WTC11 (cell line): ENCODE results near the gene ELFN2. TPM values are rescaled to one million over a fixed set of nuclear protein-coding genes. Genes with fewer than 3 reads are reported as not detected.

Experiments
- ATAC-seq: fragments of 200-7000 bp; cut with Tn5 transposase; 2 replicates; pipeline ENCODE4 v1.10.0; 2021; ENCODE audit warnings: mild to moderate bottlenecking, moderate library complexity
- CTCF ChIA-PET: fragments of 300-600 bp; sonication (Branson Sonifier 250); formaldehyde crosslinking; loops from one replicate; lab custom pipeline; 2021; ENCODE audit warnings: antibody characterized with exemption; lab: Charles Lee
- POLR2A ChIA-PET: fragments of 350-600 bp; sonication (Branson Sonifier 250); formaldehyde crosslinking; loops from one replicate; lab custom pipeline; 2021; ENCODE audit warnings: antibody characterized with exemption; lab: Charles Lee
- DNase-seq: peaks from one replicate; pipeline ENCODE4 v3.0.0; 2021; ENCODE audit warnings: low spot score
- H3K27ac Mint-ChIP-seq: 2 replicates; pipeline ENCODE4 v1.8.0; 2021; ENCODE audit warnings: mixed read lengths
- H3K27me3 Mint-ChIP-seq: 2 replicates; pipeline ENCODE4 v1.8.0; 2021; ENCODE audit warnings: low read depth, mild to moderate bottlenecking, moderate library complexity, mixed read lengths
- H3K36me3 Mint-ChIP-seq: 2 replicates; pipeline ENCODE4 v1.8.0; 2021; ENCODE audit warnings: mixed read lengths
- H3K4me1 Mint-ChIP-seq: 2 replicates; pipeline ENCODE4 v1.8.0; 2022; ENCODE audit warnings: mixed read lengths
- H3K4me3 Mint-ChIP-seq: 2 replicates; pipeline ENCODE4 v1.8.0; 2021; ENCODE audit warnings: mild to moderate bottlenecking, moderate library complexity, mixed read lengths
- H3K9me3 Mint-ChIP-seq: 2 replicates; pipeline ENCODE4 v1.8.0; 2021; ENCODE audit warnings: mixed read lengths
- CREB1 ChIP-seq: sonication (generic); formaldehyde crosslinking; IDR thresholded peaks from 2 replicates; pipeline ENCODE4 v1.8.0; 2023; ENCODE audit warnings: mild to moderate bottlenecking, missing genetic modification reagents
- E2F1 ChIP-seq: sonication (generic); formaldehyde crosslinking; IDR thresholded peaks from 2 replicates; pipeline ENCODE4 v1.8.0; 2022; ENCODE audit warnings: mild to moderate bottlenecking, missing genetic modification reagents
- ELF4 ChIP-seq: sonication (generic); formaldehyde crosslinking; IDR thresholded peaks from 2 replicates; pipeline ENCODE4 v1.8.1; 2022; ENCODE audit warnings: low read depth, mild to moderate bottlenecking, moderate library complexity, missing genetic modification reagents
- ESRRA ChIP-seq: sonication (generic); formaldehyde crosslinking; IDR thresholded peaks from 2 replicates; pipeline ENCODE4 v1.8.1; 2022; ENCODE audit warnings: mild to moderate bottlenecking, missing genetic modification reagents, borderline replicate concordance
- GTF2I ChIP-seq: fragments of 250-450 bp; sonication (Bioruptor Pico); conservative IDR thresholded peaks from 2 replicates; pipeline ENCODE4 v1.4.0; 2021; ENCODE audit warnings: mild to moderate bottlenecking
- MYBL2 ChIP-seq: sonication (generic); formaldehyde crosslinking; IDR thresholded peaks from 2 replicates; pipeline ENCODE4 v1.8.1; 2023; ENCODE audit warnings: mild to moderate bottlenecking, moderate library complexity, missing genetic modification reagents
- NR3C1 ChIP-seq: sonication (generic); formaldehyde crosslinking; conservative IDR thresholded peaks from 2 replicates; pipeline ENCODE4 v1.8.1; 2023; ENCODE audit warnings: low read depth, mild to moderate bottlenecking, missing genetic modification reagents
- OVOL2 ChIP-seq: fragments of 250-450 bp; sonication (Bioruptor Pico); IDR thresholded peaks from 2 replicates; pipeline ENCODE4 v1.9.0; 2021; ENCODE audit warnings: mild to moderate bottlenecking, borderline replicate concordance
- PRDM15 ChIP-seq: sonication (generic); formaldehyde crosslinking; IDR thresholded peaks from 2 replicates; pipeline ENCODE4 v1.8.0; 2022; ENCODE audit warnings: missing genetic modification reagents
- RORB ChIP-seq: fragments of 250-450 bp; sonication (Bioruptor Pico); IDR thresholded peaks from 2 replicates; pipeline ENCODE4 v1.9.0; 2021; ENCODE audit warnings: mild to moderate bottlenecking
- SOX15 ChIP-seq: fragments of 250-450 bp; sonication (Bioruptor Pico); IDR thresholded peaks from 2 replicates; pipeline ENCODE4 v1.9.0; 2021; ENCODE audit warnings: mild to moderate bottlenecking
- ZBTB21 ChIP-seq: sonication (generic); formaldehyde crosslinking; IDR thresholded peaks from 2 replicates; pipeline ENCODE4 v1.8.1; 2023; ENCODE audit warnings: mild to moderate bottlenecking, missing genetic modification reagents, borderline replicate concordance
- ZBTB43 ChIP-seq: sonication (generic); formaldehyde crosslinking; IDR thresholded peaks from 2 replicates; pipeline ENCODE4 v1.8.1; 2023; ENCODE audit warnings: mild to moderate bottlenecking, missing genetic modification reagents
- total RNA-seq: library from RNA; stranded (reverse); gene quantifications from 3 replicates; pipeline ENCODE4 v1.2.3, GENCODE V29; 2021
- TF ChIP-seq, protein P1 (sequence below): fragments of 250-450 bp; sonication (Bioruptor Pico); IDR thresholded peaks from 2 replicates; pipeline ENCODE4 v1.9.0; 2021; ENCODE audit warnings: mild to moderate bottlenecking
- TF ChIP-seq, protein P2 (sequence below): fragments of 250-450 bp; sonication (Bioruptor Pico); IDR thresholded peaks from 2 replicates; pipeline ENCODE4 v1.9.0; 2021; ENCODE audit warnings: mild to moderate bottlenecking
- TF ChIP-seq, protein P3 (sequence below): sonication (generic); formaldehyde crosslinking; IDR thresholded peaks from 2 replicates; pipeline ENCODE4 v1.8.1; 2022; ENCODE audit warnings: mild to moderate bottlenecking, moderate library complexity, missing genetic modification reagents
- TF ChIP-seq, protein P4 (sequence below): sonication (generic); formaldehyde crosslinking; IDR thresholded peaks from 2 replicates; pipeline ENCODE4 v1.8.1; 2022; ENCODE audit warnings: low read depth, mild to moderate bottlenecking, moderate library complexity, missing genetic modification reagents, borderline replicate concordance
- TF ChIP-seq, protein P5 (sequence below): sonication (generic); formaldehyde crosslinking; IDR thresholded peaks from 2 replicates; pipeline ENCODE4 v1.8.0; 2022; ENCODE audit warnings: mild to moderate bottlenecking, missing genetic modification reagents

ELFN2 gene
- total RNA-seq, 1 experiment from 2014 or later, result 0.87 TPM

- CTCF ChIA-PET, result interaction anchor here (0.5 to 0.6 kb wide), 2 partner anchors 39 to 1826 kb away, joined by 3 read pairs; no protein-coding TSS in a partner anchor
- ATAC-seq, result no peak
- POLR2A ChIA-PET, result no interaction called here
- Mint-ChIP-seq H3K27me3 (no peaks in the 10 kb centered on the region), H3K4me3 (no peak overlapping the region), H3K36me3 (no peaks in the 10 kb centered on the region)
- TF ChIP-seq CREB1 (CRISPR knock-in tag) (no peak), GTF2I (CRISPR knock-in tag) (peak; percentile 25; the same call in 1 of the 2 replicates)
- TF ChIP-seq, all 79 proteins: peak for 1
- Mint-ChIP-seq H3K4me1 (peaks cover 8% of the 10 kb centered on the region), H3K9me3 (no peaks in the 10 kb centered on the region), H3K27ac (no peak overlapping the region)
- no peak for DNase-seq
Measured at GRCh38 chr22:37390075-37390474, 37.2 kb downstream of the ELFN2 start.

GRCh38 chr22:37388538-37388937 lies 38.7 kb downstream of the ELFN2 start:
- ATAC-seq, result no peak
- Mint-ChIP-seq H3K27ac (no peak overlapping the region), H3K27me3 (no peaks in the 10 kb centered on the region)
- ChIA-PET POLR2A (no interaction called here), CTCF (interaction anchor here (1.2 kb wide), 1 partner anchor 40 kb away, joined by 4 read pairs; no protein-coding TSS in a partner anchor)
- TF ChIP-seq, protein P1, sequence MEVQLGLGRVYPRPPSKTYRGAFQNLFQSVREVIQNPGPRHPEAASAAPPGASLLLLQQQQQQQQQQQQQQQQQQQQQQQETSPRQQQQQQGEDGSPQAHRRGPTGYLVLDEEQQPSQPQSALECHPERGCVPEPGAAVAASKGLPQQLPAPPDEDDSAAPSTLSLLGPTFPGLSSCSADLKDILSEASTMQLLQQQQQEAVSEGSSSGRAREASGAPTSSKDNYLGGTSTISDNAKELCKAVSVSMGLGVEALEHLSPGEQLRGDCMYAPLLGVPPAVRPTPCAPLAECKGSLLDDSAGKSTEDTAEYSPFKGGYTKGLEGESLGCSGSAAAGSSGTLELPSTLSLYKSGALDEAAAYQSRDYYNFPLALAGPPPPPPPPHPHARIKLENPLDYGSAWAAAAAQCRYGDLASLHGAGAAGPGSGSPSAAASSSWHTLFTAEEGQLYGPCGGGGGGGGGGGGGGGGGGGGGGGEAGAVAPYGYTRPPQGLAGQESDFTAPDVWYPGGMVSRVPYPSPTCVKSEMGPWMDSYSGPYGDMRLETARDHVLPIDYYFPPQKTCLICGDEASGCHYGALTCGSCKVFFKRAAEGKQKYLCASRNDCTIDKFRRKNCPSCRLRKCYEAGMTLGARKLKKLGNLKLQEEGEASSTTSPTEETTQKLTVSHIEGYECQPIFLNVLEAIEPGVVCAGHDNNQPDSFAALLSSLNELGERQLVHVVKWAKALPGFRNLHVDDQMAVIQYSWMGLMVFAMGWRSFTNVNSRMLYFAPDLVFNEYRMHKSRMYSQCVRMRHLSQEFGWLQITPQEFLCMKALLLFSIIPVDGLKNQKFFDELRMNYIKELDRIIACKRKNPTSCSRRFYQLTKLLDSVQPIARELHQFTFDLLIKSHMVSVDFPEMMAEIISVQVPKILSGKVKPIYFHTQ, result no peak
- no peak for TF ChIP-seq MYBL2 (CRISPR knock-in tag)
- TF ChIP-seq GTF2I (CRISPR knock-in tag), result no peak
- TF ChIP-seq NR3C1 (CRISPR knock-in tag), result no peak
- no peak for TF ChIP-seq RORB (CRISPR knock-in tag)
- TF ChIP-seq ELF4 (CRISPR knock-in tag), result no peak
- TF ChIP-seq ZBTB43 (CRISPR knock-in tag), result no peak
- TF ChIP-seq, protein P2, sequence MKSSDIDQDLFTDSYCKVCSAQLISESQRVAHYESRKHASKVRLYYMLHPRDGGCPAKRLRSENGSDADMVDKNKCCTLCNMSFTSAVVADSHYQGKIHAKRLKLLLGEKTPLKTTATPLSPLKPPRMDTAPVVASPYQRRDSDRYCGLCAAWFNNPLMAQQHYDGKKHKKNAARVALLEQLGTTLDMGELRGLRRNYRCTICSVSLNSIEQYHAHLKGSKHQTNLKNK (CRISPR knock-in tag), result no peak
- TF ChIP-seq, protein P3, sequence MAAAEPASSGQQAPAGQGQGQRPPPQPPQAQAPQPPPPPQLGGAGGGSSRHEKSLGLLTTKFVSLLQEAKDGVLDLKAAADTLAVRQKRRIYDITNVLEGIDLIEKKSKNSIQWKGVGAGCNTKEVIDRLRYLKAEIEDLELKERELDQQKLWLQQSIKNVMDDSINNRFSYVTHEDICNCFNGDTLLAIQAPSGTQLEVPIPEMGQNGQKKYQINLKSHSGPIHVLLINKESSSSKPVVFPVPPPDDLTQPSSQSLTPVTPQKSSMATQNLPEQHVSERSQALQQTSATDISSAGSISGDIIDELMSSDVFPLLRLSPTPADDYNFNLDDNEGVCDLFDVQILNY, result no peak
- TF ChIP-seq PRDM15 (CRISPR knock-in tag), result no peak
- no peak for TF ChIP-seq ESRRA
- no peak for TF ChIP-seq SOX15
- TF ChIP-seq ZBTB21 (CRISPR knock-in tag), result no peak
- no peak for TF ChIP-seq OVOL2 (CRISPR knock-in tag)
- TF ChIP-seq E2F1 (CRISPR knock-in tag), result no peak
- TF ChIP-seq, protein P4, sequence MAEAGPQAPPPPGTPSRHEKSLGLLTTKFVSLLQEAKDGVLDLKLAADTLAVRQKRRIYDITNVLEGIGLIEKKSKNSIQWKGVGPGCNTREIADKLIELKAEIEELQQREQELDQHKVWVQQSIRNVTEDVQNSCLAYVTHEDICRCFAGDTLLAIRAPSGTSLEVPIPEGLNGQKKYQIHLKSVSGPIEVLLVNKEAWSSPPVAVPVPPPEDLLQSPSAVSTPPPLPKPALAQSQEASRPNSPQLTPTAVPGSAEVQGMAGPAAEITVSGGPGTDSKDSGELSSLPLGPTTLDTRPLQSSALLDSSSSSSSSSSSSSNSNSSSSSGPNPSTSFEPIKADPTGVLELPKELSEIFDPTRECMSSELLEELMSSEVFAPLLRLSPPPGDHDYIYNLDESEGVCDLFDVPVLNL (CRISPR knock-in tag), result no peak
- TF ChIP-seq, protein P5, sequence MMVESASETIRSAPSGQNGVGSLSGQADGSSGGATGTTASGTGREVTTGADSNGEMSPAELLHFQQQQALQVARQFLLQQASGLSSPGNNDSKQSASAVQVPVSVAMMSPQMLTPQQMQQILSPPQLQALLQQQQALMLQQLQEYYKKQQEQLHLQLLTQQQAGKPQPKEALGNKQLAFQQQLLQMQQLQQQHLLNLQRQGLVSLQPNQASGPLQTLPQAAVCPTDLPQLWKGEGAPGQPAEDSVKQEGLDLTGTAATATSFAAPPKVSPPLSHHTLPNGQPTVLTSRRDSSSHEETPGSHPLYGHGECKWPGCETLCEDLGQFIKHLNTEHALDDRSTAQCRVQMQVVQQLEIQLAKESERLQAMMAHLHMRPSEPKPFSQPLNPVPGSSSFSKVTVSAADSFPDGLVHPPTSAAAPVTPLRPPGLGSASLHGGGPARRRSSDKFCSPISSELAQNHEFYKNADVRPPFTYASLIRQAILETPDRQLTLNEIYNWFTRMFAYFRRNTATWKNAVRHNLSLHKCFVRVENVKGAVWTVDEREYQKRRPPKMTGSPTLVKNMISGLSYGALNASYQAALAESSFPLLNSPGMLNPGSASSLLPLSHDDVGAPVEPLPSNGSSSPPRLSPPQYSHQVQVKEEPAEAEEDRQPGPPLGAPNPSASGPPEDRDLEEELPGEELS (CRISPR knock-in tag), result no peak
- TF ChIP-seq, all 79 proteins: peak for 0
- no peak for DNase-seq
- peaks cover 8% of the 10 kb centered on the region for H3K4me1 Mint-ChIP-seq
- H3K36me3 Mint-ChIP-seq, result no peaks in the 10 kb centered on the region
- H3K4me3 Mint-ChIP-seq, result no peak overlapping the region
- no peaks in the 10 kb centered on the region for H3K9me3 Mint-ChIP-seq
